Right cardiac atrium (tissue), 5 donors: ENCODE results near the gene SLC25A11. TPM values are rescaled to one million over a fixed set of nuclear protein-coding genes. Genes with fewer than 3 reads are reported as not detected.

ENCODE experiments used
- ATAC-seq, 2 donors: fragments of 200-7000 bp; cut with Tn5 transposase; one replicate each; pipeline versions ENCODE4 v1.8.0 to v1.9.1; 2020; ENCODE audit warnings: moderate library complexity in 2 of 2, mild to moderate bottlenecking in 1 of 2
- DNase-seq, 3 donors: peaks; one replicate each; pipeline ENCODE4 v3.0.0-alpha.2; 2020
- H3K27ac ChIP-seq: one replicate; pipeline ENCODE4 v1.5.1; 2013; ENCODE audit warnings: mild to moderate bottlenecking, low read length, control low read depth, moderate library complexity
- H3K27me3 ChIP-seq: one replicate; pipeline ENCODE4 v1.6.1; 2013; ENCODE audit not compliant: control insufficient read depth, insufficient read depth
- H3K4me1 ChIP-seq: one replicate; pipeline ENCODE4 v1.6.1; 2013; ENCODE audit warnings: low read length; ENCODE audit not compliant: control insufficient read depth, insufficient read depth
- H3K4me3 ChIP-seq: one replicate; pipeline ENCODE4 v1.5.1; 2013; ENCODE audit warnings: low read length, control low read depth
- H3K9me3 ChIP-seq: one replicate; pipeline ENCODE4 v1.6.1; 2013; ENCODE audit warnings: low read length; ENCODE audit not compliant: control insufficient read depth
- WGBS: extraction: QIAGEN DNeasy Blood & Tissue Kit; methylation state at CpG from one replicate; pipeline ENCODE4 v1.1.7; 2013; 5-methylcytosine and 5-hydroxymethylcytosine counted together
- intact Hi-C, 4 donors: fragments of 100-400 bp; cut with DNase I; formaldehyde crosslinking; loops; one replicate each; pipeline versions ENCODE4 v1.11.0 to v1.14.0; 2022 to 2023
- polyA plus RNA-seq: library from polyadenylated mRNA; stranded (reverse); fragments of 200-250 nt; gene quantifications from one replicate; pipeline ENCODE4 v1.2.3, GENCODE V29; 2013
- total RNA-seq, 4 donors: library from RNA; stranded (reverse); fragmentation: NEBNext Ultra II Directional; extraction: Animal tissue kit (Norgen Biotek cat#: 25700); gene quantifications; one replicate each; pipeline ENCODE4 v1.2.1, GENCODE V29; 2021
- donor health status: healthy with polysubstance abuse.
- donor health status: DM: no; HTN: yes; CAD: no.
- donor health status: DM: no; HTN: no; CAD: no.
- donor health status: DM: no; HTN: yes; CAD: no; lungs with severe emphysema.
- donor health status: DM: yes; HTN: yes; CAD: no.

SLC25A11 gene
- total and polyA plus RNA-seq, 5 donors, result 162 to 230 (median 200) TPM

DNA sequence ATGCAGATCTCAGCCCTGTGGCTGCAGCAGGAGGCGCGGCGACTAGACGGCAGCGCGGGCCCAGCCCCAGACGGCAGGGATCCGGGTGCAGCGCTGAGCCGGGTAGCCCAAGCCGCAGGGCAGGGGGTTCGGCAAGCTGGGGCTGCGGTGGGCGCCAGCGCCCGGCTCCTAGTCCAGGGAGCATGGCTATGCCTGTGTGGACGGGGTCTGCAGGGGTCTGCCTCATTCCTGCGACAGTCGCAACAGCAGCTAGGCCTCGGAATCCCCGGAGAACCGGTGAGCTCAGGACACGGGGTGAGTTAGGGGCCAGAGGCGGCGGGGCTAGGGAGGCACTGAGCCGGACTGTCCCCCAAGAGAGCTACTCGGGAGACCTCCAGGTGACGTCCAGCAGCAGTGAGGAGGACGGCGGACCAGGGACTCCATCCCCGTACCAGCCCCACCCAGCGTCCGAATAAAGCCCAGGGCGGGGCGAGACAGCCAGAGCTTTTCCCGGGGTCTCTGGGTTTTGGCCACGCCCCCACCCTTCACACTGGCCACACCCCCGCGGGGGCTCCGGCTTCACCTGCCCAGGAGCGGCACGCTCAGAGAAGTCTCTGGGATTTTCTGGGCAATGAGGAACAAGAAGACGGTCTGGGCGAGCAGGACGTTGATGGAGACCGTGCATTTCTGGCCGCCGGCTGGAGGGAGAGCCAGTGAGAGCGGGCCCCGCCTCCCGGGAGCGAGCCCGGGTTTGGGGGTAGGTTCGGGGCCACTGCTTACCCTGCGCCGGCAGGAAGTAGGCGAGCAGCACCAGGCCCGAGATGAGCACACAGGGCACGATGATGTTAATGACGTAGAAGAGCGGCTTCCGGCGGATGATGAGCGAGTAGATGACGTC is 39.4 kb downstream of the SLC25A11 start:
- DNase-seq (peak; percentile 45 to 77 (median 68)), ATAC-seq (peak in 1 of 2 donors; percentile 3)
- Histone ChIP-seq H3K4me3 (no peak overlapping the region), H3K4me1 (no peaks in the 10 kb centered on the region), H3K27ac (no peak overlapping the region), H3K9me3 (no peaks in the 10 kb centered on the region), H3K27me3 (no peaks in the 10 kb centered on the region)
- 39% methylated on average over 65 of the region's 65 CpGs for WGBS
- intact Hi-C loops, result no loop called here

DNA sequence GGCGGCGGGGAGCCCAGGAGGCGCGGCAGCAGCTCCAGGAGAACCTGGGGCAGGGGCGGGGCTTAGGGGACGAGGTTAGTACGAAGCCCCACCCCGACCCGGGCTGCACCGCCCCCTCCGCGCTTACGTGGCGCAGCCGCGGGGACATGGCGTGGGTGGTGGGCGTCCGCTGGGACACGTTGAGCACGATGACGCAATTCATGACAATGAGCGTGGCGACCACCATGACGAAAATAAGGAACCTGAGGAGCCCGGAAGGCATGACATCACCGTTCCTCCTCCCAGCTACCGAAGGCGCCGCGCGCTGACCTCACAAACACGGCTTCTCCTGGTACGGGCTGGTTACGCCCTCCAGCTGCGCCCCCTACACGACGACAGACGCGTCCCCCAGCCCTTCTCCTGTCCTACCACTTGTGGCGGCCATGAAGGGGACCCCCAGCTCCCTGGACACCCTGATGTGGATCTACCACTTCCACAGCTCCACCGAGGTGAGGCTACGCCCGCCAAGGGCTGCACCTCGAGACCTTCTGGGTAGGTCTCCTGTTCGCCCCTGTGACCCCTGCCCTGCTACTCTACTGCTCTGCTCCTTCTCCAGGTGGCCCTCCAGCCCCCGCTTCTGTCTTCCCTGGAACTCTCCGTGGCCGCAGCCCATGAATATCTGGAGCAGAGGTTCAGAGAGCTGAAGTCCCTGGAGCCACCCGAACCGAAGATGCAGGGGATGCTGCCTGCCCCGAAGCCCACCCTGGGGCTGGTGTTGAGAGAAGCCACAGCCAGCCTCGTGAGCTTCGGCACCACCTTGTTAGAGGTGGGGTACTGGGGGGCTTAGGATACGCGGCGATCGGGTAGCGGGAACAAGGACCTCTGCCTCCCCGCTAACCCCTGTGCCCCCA is 40.3 kb downstream of the SLC25A11 start, which contains the start of gene C17orf107:
C17orf107 (plus strand) TSS at position 196 of the 890 bp plus-strand sequence; CDS start at position 423, 227 bp downstream.
- Histone ChIP-seq H3K9me3 (no peaks in the 10 kb centered on the region), H3K4me3 (peak within 1 kb of the TSS; percentile 32), H3K4me1 (no peaks in the 10 kb centered on the region), H3K27ac (no peak within 1 kb of the TSS), H3K27me3 (no peaks in the 10 kb centered on the region)
- ATAC-seq, result peak; percentile 57 to 60
- DNase-seq, result peak; percentile 89 to 94 (median 93)
- intact Hi-C loops, result loop anchor here in 1 of 4 donors (10.0 kb wide), 1 partner anchor 165 kb away; the partner anchor contains the start of genes CXCL16, MED11 and ZMYND15
- WGBS, result 13% methylated on average over 60 of the region's 60 CpGs

DNA sequence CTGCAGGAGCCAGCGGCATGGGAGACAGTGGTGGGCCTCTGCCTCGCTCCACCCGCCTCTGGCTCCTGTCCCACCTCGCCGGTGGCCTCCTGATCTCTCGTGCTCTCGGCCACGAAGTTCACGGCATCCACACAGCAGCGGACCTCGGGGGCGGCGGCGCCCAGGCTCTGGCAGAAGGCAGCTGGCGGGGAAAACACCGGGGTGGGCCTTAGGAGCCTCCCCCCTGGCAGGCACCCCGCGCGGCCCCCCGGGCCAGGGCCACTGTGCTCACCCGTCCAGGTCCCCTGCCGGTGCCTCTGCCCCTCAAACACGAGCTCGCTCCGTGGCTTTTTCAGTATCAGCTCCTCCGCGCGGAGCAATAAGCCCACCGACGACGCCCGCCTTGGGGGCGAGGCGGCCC is 40.9 kb downstream of the SLC25A11 start:
- no peaks in the 10 kb centered on the region for H3K27me3 ChIP-seq
- H3K27ac ChIP-seq, result no peak overlapping the region
- intact Hi-C loops, result loop anchor here in 1 of 4 donors (10.0 kb wide), 1 partner anchor 164 kb away; the partner anchor contains the start of genes CXCL16, MED11 and ZMYND15
- DNase-seq (peak in 1 of 3 donors; percentile 76), ATAC-seq (no peak)
- no peaks in the 10 kb centered on the region for H3K4me1 ChIP-seq
- H3K9me3 ChIP-seq, result no peaks in the 10 kb centered on the region
- WGBS, result 13% methylated on average over 34 of the region's 34 CpGs
- H3K4me3 ChIP-seq, result peak overlapping the region; percentile 32

DNA sequence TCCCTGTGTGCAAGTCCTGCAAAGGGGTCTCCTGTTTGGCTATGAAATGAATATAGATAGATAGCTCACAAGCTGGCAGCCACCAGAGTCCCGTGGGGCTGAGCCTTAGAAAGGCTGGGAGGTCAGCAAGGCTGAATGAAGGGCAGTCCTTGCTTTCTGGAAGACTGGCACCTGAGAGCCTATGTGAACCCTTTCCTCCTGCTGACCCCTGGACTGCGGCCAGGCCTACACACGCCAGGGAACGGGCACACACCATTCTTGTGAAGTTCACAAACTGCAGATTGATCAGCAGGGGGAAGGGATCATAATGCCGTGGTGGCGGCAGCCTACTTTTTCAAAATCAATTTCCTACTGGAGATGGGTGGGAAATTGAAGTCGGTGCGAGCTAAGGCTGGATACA is 41.5 kb downstream of the SLC25A11 start:
- WGBS, result 83% methylated on average over 8 of the region's 8 CpGs
- intact Hi-C loops, result loop anchor here in 1 of 4 donors (10.0 kb wide), 1 partner anchor 164 kb away; the partner anchor contains the start of genes CXCL16, MED11 and ZMYND15
- ATAC-seq (no peak), DNase-seq (no peak)
- Histone ChIP-seq H3K9me3 (no peaks in the 10 kb centered on the region), H3K4me3 (no peak overlapping the region), H3K4me1 (no peaks in the 10 kb centered on the region), H3K27me3 (no peaks in the 10 kb centered on the region), H3K27ac (no peak overlapping the region)

DNA sequence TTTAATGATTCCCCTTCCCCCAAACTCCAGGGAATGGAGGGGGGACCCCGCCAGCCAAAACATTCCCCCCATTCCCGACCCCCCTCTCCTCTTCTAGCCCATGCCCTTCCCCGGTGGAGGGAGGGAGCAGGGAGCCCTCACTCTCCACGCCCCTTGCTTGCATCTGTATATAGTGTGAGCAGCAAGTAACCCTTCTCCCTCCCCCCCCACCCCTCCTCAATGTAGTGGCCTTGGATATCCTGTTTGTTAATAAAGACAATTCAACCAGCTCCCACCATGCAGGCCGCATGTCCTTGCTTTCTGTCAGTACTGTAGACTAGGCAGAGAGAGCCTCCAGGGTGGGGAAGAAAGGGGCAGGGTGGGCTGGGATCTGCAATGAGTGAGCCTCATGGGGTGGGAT is 42.1 kb downstream of the SLC25A11 start:
- WGBS, result 80% methylated on average over 5 of the region's 5 CpGs
- Histone ChIP-seq H3K4me3 (no peak overlapping the region), H3K27ac (no peak overlapping the region), H3K4me1 (no peaks in the 10 kb centered on the region), H3K27me3 (no peaks in the 10 kb centered on the region), H3K9me3 (no peaks in the 10 kb centered on the region)
- intact Hi-C loops, result loop anchor here in 1 of 4 donors (10.0 kb wide), 1 partner anchor 163 kb away; the partner anchor contains the start of genes CXCL16, MED11 and ZMYND15
- ATAC-seq (no peak), DNase-seq (no peak)

DNA sequence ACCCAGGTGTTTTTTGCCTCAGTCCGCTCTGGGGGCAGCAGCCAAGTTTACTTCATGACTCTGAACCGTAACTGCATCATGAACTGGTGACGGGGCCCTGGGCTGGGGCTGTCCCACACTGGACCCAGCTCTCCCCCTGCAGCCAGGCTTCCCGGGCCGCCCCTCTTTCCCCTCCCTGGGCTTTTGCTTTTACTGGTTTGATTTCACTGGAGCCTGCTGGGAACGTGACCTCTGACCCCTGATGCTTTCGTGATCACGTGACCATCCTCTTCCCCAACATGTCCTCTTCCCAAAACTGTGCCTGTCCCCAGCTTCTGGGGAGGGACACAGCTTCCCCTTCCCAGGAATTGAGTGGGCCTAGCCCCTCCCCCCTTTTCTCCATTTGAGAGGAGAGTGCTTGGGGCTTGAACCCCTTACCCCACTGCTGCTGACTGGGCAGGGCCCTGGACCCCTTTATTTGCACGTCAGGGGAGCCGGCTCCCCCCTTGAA is 42.6 kb downstream of the SLC25A11 start:
- intact Hi-C loops, result loop anchor here in 1 of 4 donors (10.0 kb wide), 1 partner anchor 162 kb away; the partner anchor contains the start of genes CXCL16, MED11 and ZMYND15
- Histone ChIP-seq H3K9me3 (no peaks in the 10 kb centered on the region), H3K4me3 (no peak overlapping the region), H3K27me3 (no peaks in the 10 kb centered on the region), H3K27ac (no peak overlapping the region), H3K4me1 (no peaks in the 10 kb centered on the region)
- ATAC-seq (no peak), DNase-seq (no peak)
- 71% methylated on average over 10 of the region's 10 CpGs for WGBS

DNA sequence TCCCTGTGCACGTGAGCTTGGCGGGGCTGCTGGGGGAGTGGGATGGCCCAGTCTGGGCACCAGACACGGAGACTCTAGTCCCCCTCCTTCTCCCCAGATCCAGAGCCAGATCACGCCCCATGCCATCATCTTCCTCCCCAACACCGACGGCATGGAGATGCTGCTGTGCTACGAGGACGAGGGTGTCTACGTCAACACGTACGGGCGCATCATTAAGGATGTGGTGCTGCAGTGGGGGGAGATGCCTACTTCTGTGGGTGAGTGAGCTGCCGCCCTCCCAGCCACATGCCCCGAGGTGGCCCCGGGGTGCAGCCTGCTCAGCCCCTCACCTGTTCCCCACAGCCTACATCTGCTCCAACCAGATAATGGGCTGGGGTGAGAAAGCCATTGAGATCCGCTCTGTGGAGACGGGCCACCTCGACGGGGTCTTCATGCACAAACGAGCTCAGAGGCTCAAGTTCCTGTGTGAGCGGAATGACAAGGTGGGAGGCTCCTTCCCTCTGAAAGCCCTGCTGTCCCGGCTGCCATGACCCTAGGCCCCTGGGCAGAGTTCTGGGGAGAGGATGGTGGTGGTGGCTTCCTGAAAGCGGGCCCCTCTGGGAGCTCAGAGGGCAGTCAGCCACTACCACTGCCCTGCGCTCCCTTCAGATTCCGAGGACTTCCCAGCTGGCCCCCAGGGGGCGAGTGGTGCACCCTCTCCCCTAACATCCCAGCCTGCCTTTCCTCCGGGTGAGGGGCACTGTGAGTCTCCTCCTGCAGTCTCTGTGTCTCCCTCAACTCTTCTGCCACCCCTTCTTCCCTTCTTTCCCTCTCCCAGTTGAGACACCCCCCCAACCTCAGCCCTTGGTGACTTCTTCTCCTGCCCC is 43.3 kb downstream of the SLC25A11 start:
- H3K27ac ChIP-seq, result no peak overlapping the region
- intact Hi-C loops, result loop anchor here in 1 of 4 donors (10.0 kb wide), 1 partner anchor 162 kb away; the partner anchor contains the start of genes CXCL16, MED11 and ZMYND15

DNA sequence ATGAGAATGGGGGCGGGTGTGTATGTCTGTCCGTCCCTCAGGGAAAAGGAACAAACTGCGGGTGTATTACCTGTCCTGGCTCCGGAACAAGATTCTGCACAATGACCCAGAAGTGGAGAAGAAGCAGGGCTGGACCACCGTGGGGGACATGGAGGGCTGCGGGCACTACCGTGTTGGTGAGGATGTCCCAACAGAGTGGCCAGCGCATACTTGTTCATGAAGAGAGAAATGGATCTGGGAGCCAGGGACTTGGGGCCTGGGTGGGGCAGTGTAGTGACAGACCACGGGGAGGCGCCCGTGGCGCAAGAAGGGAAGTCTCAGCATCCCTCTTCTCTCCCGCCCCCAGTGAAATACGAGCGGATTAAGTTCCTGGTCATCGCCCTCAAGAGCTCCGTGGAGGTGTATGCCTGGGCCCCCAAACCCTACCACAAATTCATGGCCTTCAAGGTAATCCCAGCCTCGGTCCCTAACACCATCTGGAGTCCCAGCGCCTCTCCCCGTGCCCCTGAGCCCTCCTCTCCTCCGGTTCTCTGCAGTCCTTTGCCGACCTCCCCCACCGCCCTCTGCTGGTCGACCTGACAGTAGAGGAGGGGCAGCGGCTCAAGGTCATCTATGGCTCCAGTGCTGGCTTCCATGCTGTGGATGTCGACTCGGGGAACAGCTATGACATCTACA is 44.1 kb downstream of the SLC25A11 start:
- no peak for DNase-seq
- Histone ChIP-seq H3K27me3 (no peaks in the 10 kb centered on the region), H3K4me1 (no peaks in the 10 kb centered on the region), H3K4me3 (no peak overlapping the region), H3K27ac (no peak overlapping the region), H3K9me3 (no peaks in the 10 kb centered on the region)
- WGBS, result 72% methylated on average over 27 of the region's 27 CpGs
- intact Hi-C loops, result loop anchor here in 1 of 4 donors (10.0 kb wide), 1 partner anchor 161 kb away; the partner anchor contains the start of genes CXCL16, MED11 and ZMYND15
- no peak for ATAC-seq

More for the DNA sequence above, 43.3 kb downstream of the SLC25A11 start:
- no peak for DNase-seq
- H3K27me3 ChIP-seq, result no peaks in the 10 kb centered on the region
- no peak for ATAC-seq
- WGBS, result 86% methylated on average over 27 of the region's 27 CpGs
- H3K4me3 ChIP-seq, result no peak overlapping the region
- H3K4me1 ChIP-seq, result no peaks in the 10 kb centered on the region
- no peaks in the 10 kb centered on the region for H3K9me3 ChIP-seq

DNA sequence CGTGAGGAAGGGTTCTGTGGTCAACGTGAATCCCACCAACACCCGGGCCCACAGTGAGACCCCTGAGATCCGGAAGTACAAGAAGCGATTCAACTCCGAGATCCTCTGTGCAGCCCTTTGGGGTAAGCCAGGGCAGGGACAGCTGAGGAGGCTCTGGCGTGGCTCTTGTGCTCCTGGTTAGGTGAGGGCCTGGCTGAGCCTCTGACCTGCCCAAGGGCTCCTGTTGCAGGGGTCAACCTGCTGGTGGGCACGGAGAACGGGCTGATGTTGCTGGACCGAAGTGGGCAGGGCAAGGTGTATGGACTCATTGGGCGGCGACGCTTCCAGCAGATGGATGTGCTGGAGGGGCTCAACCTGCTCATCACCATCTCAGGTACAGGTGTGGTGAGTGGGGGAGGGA is 44.7 kb downstream of the SLC25A11 start:
- intact Hi-C loops, result loop anchor here in 1 of 4 donors (10.0 kb wide), 1 partner anchor 160 kb away; the partner anchor contains the start of genes CXCL16, MED11 and ZMYND15
- DNase-seq (no peak), ATAC-seq (no peak)
- Histone ChIP-seq H3K9me3 (no peaks in the 10 kb centered on the region), H3K4me1 (no peaks in the 10 kb centered on the region), H3K4me3 (no peak overlapping the region), H3K27me3 (no peaks in the 10 kb centered on the region), H3K27ac (no peak overlapping the region)
- 91% methylated on average over 13 of the region's 13 CpGs for WGBS
